Fibroblast of skin of left quadriceps (primary cell): ENCODE data around the gene RGL4.
"Not testable (repeated sequence)": the region's sequence is repeated elsewhere in the genome, so short reads cannot be mapped to it uniquely, and the experiment has no call there.

Source experiments
- DNase-seq, 2 experiments: peaks; one replicate each; pipeline ENCODE4 v3.0.0-alpha.2; 2013; ENCODE audit warnings: low read depth in 2 of 2

RGL4 gene

GRCh38 chr22:23698673-23699235 is 7.9 kb downstream of the RGL4 start:
- DNase-seq = no peak

GRCh38 chr22:23700706-23701105 is 9.9 kb downstream of the RGL4 start:
- DNase-seq = no peak

GRCh38 chr22:23704062-23704461 is 13.2 kb downstream of the RGL4 start:
- DNase-seq = no peak

- no peak for DNase-seq
Measured at GRCh38 chr22:23704829-23705228, 14.0 kb downstream of the RGL4 start.

- no peak for DNase-seq
Measured at GRCh38 chr22:23705358-23705757, 14.5 kb downstream of the RGL4 start.

- DNase-seq = no peak
Measured at GRCh38 chr22:23708270-23708669, 17.5 kb downstream of the RGL4 start.

- peak; percentile 20 to 26 for DNase-seq
Measured at GRCh38 chr22:23709107-23709506, 18.3 kb downstream of the RGL4 start.

GRCh38 chr22:23712256-23712655 is 21.4 kb downstream of the RGL4 start:
- no peak for DNase-seq

GRCh38 chr22:23713696-23714595 is 23.1 kb downstream of the RGL4 start:
- no peak for DNase-seq

- DNase-seq = no peak
Measured at GRCh38 chr22:23714596-23715578, 24.1 kb downstream of the RGL4 start.

- DNase-seq = no peak
Measured at GRCh38 chr22:23715806-23716375, 25.1 kb downstream of the RGL4 start.

- peak; percentile 73 to 74 for DNase-seq
Measured at GRCh38 chr22:23716811-23717801, 26.3 kb downstream of the RGL4 start.

- DNase-seq = no peak
Measured at GRCh38 chr22:23718371-23719165, 27.8 kb downstream of the RGL4 start.

GRCh38 chr22:23720855-23721254 is 30.0 kb downstream of the RGL4 start:
- DNase-seq = no peak

GRCh38 chr22:23722160-23722559 is 31.3 kb downstream of the RGL4 start:
- no peak for DNase-seq

- DNase-seq = no peak
Measured at GRCh38 chr22:23722724-23723123, 31.9 kb downstream of the RGL4 start.

GRCh38 chr22:23728108-23728507 is 37.3 kb downstream of the RGL4 start:
- DNase-seq = not testable (repeated sequence)

- DNase-seq = no peak
Measured at GRCh38 chr22:23737696-23738095, 46.9 kb downstream of the RGL4 start.

- DNase-seq = no peak
Measured at GRCh38 chr22:23742505-23743264, 51.9 kb downstream of the RGL4 start.
